Neural cell (in vitro differentiated cells): ENCODE results near the gene TMEM94. TPM values are rescaled to one million over a fixed set of nuclear protein-coding genes. Genes with fewer than 3 reads are reported as not detected.

ENCODE experiments used
- H2AFZ ChIP-seq: fragments of 200-600, 300-800 bp; sonication (generic), shearing (Covaris generic); 2 replicates; pipeline ENCODE4 v1.6.0; 2014; ENCODE audit warnings: low read depth, mild to moderate bottlenecking, antibody characterized with exemption, low read length, moderate library complexity
- H3F3A ChIP-seq: fragments of 200-600 bp; shearing (Covaris generic); 2 replicates; pipeline ENCODE4 v1.6.1; 2016; ENCODE audit warnings: mild to moderate bottlenecking, moderate library complexity, mixed read lengths, antibody characterized with exemption, low read length; ENCODE audit not compliant: insufficient read depth, poor library complexity, severe bottlenecking
- H3K27ac ChIP-seq: fragments of 200-600, 300-800 bp; sonication (generic), shearing (Covaris generic); 2 replicates; pipeline ENCODE4 v1.5.1; 2014; ENCODE audit warnings: mild to moderate bottlenecking, low read length, moderate library complexity
- H3K27me3 ChIP-seq: fragments of 300-800, 200-600 bp; sonication (generic), shearing (Covaris generic); 2 replicates; pipeline ENCODE4 v1.6.0; 2014; ENCODE audit warnings: mild to moderate bottlenecking, low read depth, low read length, moderate library complexity; ENCODE audit not compliant: insufficient read depth
- H3K36me3 ChIP-seq: fragments of 300-800, 200-600 bp; sonication (generic), shearing (Covaris generic); 2 replicates; pipeline ENCODE4 v1.5.1; 2014; ENCODE audit warnings: mild to moderate bottlenecking, antibody characterized with exemption, low read length, moderate library complexity; ENCODE audit not compliant: insufficient read depth
- H3K4me2 ChIP-seq: fragments of 300-800, 200-600 bp; sonication (generic), shearing (Covaris generic); 2 replicates; pipeline ENCODE4 v1.6.0; 2014; ENCODE audit warnings: mild to moderate bottlenecking, low read length
- H3K4me3 ChIP-seq: fragments of 300-800, 200-600 bp; sonication (generic), shearing (Covaris generic); 2 replicates; pipeline ENCODE4 v1.5.1; 2014; ENCODE audit warnings: mild to moderate bottlenecking, low read length, moderate library complexity
- H3K79me2 ChIP-seq: fragments of 200-600 bp; shearing (Covaris generic); replicated peaks from 2 replicates; pipeline ENCODE4 v1.6.0; 2014; ENCODE audit warnings: mild to moderate bottlenecking, low read length, moderate library complexity; ENCODE audit not compliant: insufficient read depth
- H3K9ac ChIP-seq: fragments of 300-800, 200-600 bp; sonication (generic), shearing (Covaris generic); 2 replicates; pipeline ENCODE4 v1.6.1; 2016; ENCODE audit warnings: mild to moderate bottlenecking, low read length, mixed read lengths
- H3K9me2 ChIP-seq: fragments of 200-600 bp; shearing (Covaris generic); 2 replicates; pipeline ENCODE4 v1.6.1; 2016; ENCODE audit warnings: mild to moderate bottlenecking, low read length, mixed read lengths; ENCODE audit not compliant: insufficient read depth
- H3K9me3 ChIP-seq: fragments of 200-600, 300-800 bp; sonication (generic), shearing (Covaris generic); 2 replicates; pipeline ENCODE4 v1.6.1; 2016; ENCODE audit warnings: mild to moderate bottlenecking, mixed run types, low read length, moderate library complexity, mixed read lengths
- H4K20me1 ChIP-seq: fragments of 200-600 bp; shearing (Covaris generic); 2 replicates; pipeline ENCODE4 v1.6.1; 2016; ENCODE audit warnings: mild to moderate bottlenecking, mixed run types; ENCODE audit not compliant: insufficient read depth
- EP300 ChIP-seq: fragments of 450-650 bp; conservative IDR thresholded peaks from 2 replicates; pipeline ENCODE4 v1.6.1; 2014; ENCODE audit warnings: antibody characterized with exemption, mild to moderate bottlenecking, moderate library complexity; ENCODE audit not compliant: poor library complexity, severe bottlenecking
- EZH2 ChIP-seq: fragments of 200-600, 300-800 bp; shearing (Covaris generic), sonication (generic); IDR thresholded peaks from 2 replicates; pipeline ENCODE4 v1.6.1; 2014; ENCODE audit warnings: antibody characterized with exemption, low read length, borderline replicate concordance, mild to moderate bottlenecking; ENCODE audit not compliant: insufficient read depth, poor library complexity, severe bottlenecking
- MXI1 ChIP-seq: fragments of 450-650 bp; conservative IDR thresholded peaks from 2 replicates; pipeline ENCODE4 v1.6.1; 2014; ENCODE audit warnings: antibody characterized with exemption, mild to moderate bottlenecking; ENCODE audit not compliant: poor library complexity, severe bottlenecking
- POLR2AphosphoS5 ChIP-seq: IDR thresholded peaks from 2 replicates; pipeline ENCODE4 v1.6.1; 2012
- RAD21 ChIP-seq: fragments of 450-650 bp; conservative IDR thresholded peaks from 2 replicates; pipeline ENCODE4 v1.6.1; 2014; ENCODE audit warnings: antibody characterized with exemption, mild to moderate bottlenecking, moderate library complexity
- SMC3 ChIP-seq: fragments of 450-650 bp; conservative IDR thresholded peaks from 2 replicates; pipeline ENCODE4 v1.6.1; 2014; ENCODE audit warnings: antibody characterized with exemption, mild to moderate bottlenecking, moderate library complexity; ENCODE audit not compliant: poor library complexity
- TAF1 ChIP-seq: IDR thresholded peaks from 2 replicates; pipeline ENCODE4 v1.6.1; 2012; ENCODE audit warnings: low read depth
- polyA plus RNA-seq: library from polyadenylated mRNA; depleted of rRNA; stranded (reverse); fragments of >200 nt; gene quantifications from 2 replicates; pipeline ENCODE4 v1.2.3, GENCODE V29; 2014
- TF ChIP-seq, protein P1 (sequence below): IDR thresholded peaks from 2 replicates; pipeline ENCODE4 v1.6.1; 2012; ENCODE audit warnings: borderline replicate concordance
- TF ChIP-seq, protein P2 (sequence below): fragments of 450-650 bp; IDR thresholded peaks from 2 replicates; pipeline ENCODE4 v1.5.1; 2014; ENCODE audit warnings: antibody characterized with exemption, mild to moderate bottlenecking, moderate library complexity; ENCODE audit not compliant: poor library complexity, severe bottlenecking

TMEM94 gene
- polyA plus RNA-seq, 1 donor from 2014 or later: 37.0 TPM

DNA sequence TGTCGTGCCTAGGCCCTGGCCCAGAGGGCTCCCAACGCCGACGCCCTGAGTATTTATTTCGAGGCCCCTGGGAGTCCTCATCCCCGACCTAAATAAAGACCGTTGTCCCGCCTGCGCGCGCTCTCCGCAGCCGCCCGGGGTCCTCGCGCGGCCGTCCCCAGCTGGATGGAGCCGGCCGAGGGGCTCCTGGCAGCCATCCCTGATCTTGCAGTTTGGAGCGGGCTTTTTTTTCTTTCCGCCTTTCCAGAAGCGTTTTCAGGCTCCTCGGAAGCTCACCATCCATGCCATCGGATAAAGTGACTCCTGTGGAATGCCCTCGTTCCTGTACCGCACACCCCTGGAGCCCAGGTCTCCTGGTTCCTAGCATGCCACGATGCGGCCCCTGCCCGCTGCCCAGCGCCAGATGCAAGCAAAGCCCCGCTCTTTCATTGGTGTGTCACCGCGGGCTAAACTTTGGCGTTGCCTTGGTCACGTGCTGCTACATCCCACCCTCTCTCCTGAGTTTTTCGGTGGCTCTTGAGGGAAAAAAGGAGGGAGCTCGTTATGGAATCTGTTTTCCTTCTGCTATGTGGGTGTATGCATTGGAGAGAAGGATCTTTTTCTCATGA, 716 bp downstream of the TMEM94 start:
- H3K4me2 ChIP-seq: peak overlapping the region; percentile 81
- TF ChIP-seq EP300: no peak
- TF ChIP-seq, protein P1, sequence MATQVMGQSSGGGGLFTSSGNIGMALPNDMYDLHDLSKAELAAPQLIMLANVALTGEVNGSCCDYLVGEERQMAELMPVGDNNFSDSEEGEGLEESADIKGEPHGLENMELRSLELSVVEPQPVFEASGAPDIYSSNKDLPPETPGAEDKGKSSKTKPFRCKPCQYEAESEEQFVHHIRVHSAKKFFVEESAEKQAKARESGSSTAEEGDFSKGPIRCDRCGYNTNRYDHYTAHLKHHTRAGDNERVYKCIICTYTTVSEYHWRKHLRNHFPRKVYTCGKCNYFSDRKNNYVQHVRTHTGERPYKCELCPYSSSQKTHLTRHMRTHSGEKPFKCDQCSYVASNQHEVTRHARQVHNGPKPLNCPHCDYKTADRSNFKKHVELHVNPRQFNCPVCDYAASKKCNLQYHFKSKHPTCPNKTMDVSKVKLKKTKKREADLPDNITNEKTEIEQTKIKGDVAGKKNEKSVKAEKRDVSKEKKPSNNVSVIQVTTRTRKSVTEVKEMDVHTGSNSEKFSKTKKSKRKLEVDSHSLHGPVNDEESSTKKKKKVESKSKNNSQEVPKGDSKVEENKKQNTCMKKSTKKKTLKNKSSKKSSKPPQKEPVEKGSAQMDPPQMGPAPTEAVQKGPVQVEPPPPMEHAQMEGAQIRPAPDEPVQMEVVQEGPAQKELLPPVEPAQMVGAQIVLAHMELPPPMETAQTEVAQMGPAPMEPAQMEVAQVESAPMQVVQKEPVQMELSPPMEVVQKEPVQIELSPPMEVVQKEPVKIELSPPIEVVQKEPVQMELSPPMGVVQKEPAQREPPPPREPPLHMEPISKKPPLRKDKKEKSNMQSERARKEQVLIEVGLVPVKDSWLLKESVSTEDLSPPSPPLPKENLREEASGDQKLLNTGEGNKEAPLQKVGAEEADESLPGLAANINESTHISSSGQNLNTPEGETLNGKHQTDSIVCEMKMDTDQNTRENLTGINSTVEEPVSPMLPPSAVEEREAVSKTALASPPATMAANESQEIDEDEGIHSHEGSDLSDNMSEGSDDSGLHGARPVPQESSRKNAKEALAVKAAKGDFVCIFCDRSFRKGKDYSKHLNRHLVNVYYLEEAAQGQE: no peak
- TF ChIP-seq EZH2: no peak
- TF ChIP-seq, protein P2, sequence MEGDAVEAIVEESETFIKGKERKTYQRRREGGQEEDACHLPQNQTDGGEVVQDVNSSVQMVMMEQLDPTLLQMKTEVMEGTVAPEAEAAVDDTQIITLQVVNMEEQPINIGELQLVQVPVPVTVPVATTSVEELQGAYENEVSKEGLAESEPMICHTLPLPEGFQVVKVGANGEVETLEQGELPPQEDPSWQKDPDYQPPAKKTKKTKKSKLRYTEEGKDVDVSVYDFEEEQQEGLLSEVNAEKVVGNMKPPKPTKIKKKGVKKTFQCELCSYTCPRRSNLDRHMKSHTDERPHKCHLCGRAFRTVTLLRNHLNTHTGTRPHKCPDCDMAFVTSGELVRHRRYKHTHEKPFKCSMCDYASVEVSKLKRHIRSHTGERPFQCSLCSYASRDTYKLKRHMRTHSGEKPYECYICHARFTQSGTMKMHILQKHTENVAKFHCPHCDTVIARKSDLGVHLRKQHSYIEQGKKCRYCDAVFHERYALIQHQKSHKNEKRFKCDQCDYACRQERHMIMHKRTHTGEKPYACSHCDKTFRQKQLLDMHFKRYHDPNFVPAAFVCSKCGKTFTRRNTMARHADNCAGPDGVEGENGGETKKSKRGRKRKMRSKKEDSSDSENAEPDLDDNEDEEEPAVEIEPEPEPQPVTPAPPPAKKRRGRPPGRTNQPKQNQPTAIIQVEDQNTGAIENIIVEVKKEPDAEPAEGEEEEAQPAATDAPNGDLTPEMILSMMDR: no peak
- TF ChIP-seq SMC3: no peak
- peak; percentile 30 for TF ChIP-seq POLR2AphosphoS5
- no peak for TF ChIP-seq RAD21
- TF ChIP-seq MXI1: peak; percentile 18
- TF ChIP-seq TAF1: no peak
- peak overlapping the region; percentile 75 for H3K4me3 ChIP-seq
- H3K36me3 ChIP-seq: no peaks in the 10 kb centered on the region
- H3K9ac ChIP-seq: peak overlapping the region; percentile 83
- H4K20me1 ChIP-seq: no peaks in the 10 kb centered on the region
- H3K27ac ChIP-seq: peak overlapping the region; percentile 86
- H3K9me2 ChIP-seq: no peaks in the 10 kb centered on the region
- H3K27me3 ChIP-seq: no peaks in the 10 kb centered on the region
- H3F3A ChIP-seq: peaks cover 3% of the 10 kb centered on the region
- H3K9me3 ChIP-seq: no peaks in the 10 kb centered on the region
- H2AFZ ChIP-seq: peak overlapping the region; percentile 88
- peaks cover 22% of the 10 kb centered on the region for H3K79me2 ChIP-seq

DNA sequence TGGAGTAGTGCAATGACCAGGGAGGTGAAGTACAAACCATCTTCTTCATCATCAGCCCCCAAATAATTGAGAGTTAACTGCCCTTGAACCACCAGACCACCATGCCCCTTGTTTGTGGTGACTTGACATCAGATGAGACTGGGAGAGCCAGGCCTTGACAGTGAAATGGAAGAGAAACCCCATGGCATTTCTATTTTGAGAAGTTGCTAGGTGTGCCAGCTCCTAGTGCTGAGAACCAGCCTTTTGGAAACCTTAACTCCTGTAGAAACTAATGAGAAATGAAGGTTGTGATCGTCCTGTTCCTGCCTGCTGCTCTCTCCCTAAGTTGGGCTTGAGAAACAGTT, 2.8 kb downstream of the TMEM94 start:
- H3K27ac ChIP-seq: no peak overlapping the region
- H3K9ac ChIP-seq: no peak overlapping the region
- no peaks in the 10 kb centered on the region for H3K27me3 ChIP-seq
- no peaks in the 10 kb centered on the region for H3K9me2 ChIP-seq
- H2AFZ ChIP-seq: no peak overlapping the region
- H4K20me1 ChIP-seq: no peaks in the 10 kb centered on the region
- H3F3A ChIP-seq: peaks cover 3% of the 10 kb centered on the region
- H3K4me3 ChIP-seq: no peak overlapping the region
- H3K36me3 ChIP-seq: no peaks in the 10 kb centered on the region
- no peaks in the 10 kb centered on the region for H3K9me3 ChIP-seq
- H3K79me2 ChIP-seq: peaks cover 22% of the 10 kb centered on the region
- TF ChIP-seq, protein P2: no peak
- TF ChIP-seq POLR2AphosphoS5 (no peak), TAF1 (no peak), MXI1 (no peak), EP300 (no peak), SMC3 (no peak), EZH2 (no peak), RAD21 (no peak)
- TF ChIP-seq, protein P1: no peak
- H3K4me2 ChIP-seq: no peak overlapping the region
